IMR-90 (cell line): ENCODE results near the gene APEX1. TPM values are rescaled to one million over a fixed set of nuclear protein-coding genes. Genes with fewer than 3 reads are reported as not detected.

ENCODE experiments used
- ATAC-seq: fragments of 200-7000 bp; cut with Tn5 transposase; 2 replicates; pipeline ENCODE4 v1.9.1; 2020; ENCODE audit warnings: low read depth, mild to moderate bottlenecking, moderate library complexity
- BruUV-seq: library from RNA; stranded (reverse); fragments of 400-500 nt; replicated peaks from 2 replicates; lab custom pipeline; 2021; lab: Mats Ljungman, UMichigan
- CTCF ChIA-PET: fragments of 300-600 bp; formaldehyde crosslinking; extraction: SDS; loops from one replicate; lab custom pipeline; 2021; ENCODE audit warnings: antibody characterized with exemption; lab: Yijun Ruan, JAX
- POLR2A ChIA-PET: fragments of 300-600 bp; sonication (Branson Sonifier 250); formaldehyde crosslinking; loops from one replicate; lab custom pipeline; 2022; ENCODE audit warnings: antibody characterized with exemption; ENCODE audit not compliant: unreplicated experiment; lab: Charles Lee
- DNase-seq: peaks from one replicate; pipeline ENCODE4 v3.0.0; 2013
- H2AFZ ChIP-seq: replicated peaks from 2 replicates; pipeline ENCODE3; 2013; ENCODE audit warnings: low read length, mild to moderate bottlenecking; ENCODE audit not compliant: poor library complexity
- H2AK5ac ChIP-seq: 2 replicates; pipeline ENCODE4 v1.6.1; 2013; ENCODE audit warnings: low read depth, low read length, inconsistent platforms
- H2AK9ac ChIP-seq: replicated peaks from 2 replicates; pipeline ENCODE3; 2013; ENCODE audit warnings: mild to moderate bottlenecking, low read depth, low read length, moderate library complexity; ENCODE audit not compliant: poor library complexity
- H2BK120ac ChIP-seq: 2 replicates; pipeline ENCODE4 v1.6.1; 2013; ENCODE audit warnings: low read depth, low read length, inconsistent platforms
- H2BK15ac ChIP-seq: 3 replicates; pipeline ENCODE4 v1.6.1; 2013; ENCODE audit warnings: low read depth, low read length, inconsistent platforms
- H2BK20ac ChIP-seq: 2 replicates; pipeline ENCODE4 v1.6.1; 2013; ENCODE audit warnings: low read depth, mild to moderate bottlenecking, inconsistent platforms, low read length, moderate library complexity
- H2BK5ac ChIP-seq: 2 replicates; pipeline ENCODE4 v1.6.1; 2013; ENCODE audit warnings: mild to moderate bottlenecking, low read depth, low read length, inconsistent platforms; ENCODE audit not compliant: poor library complexity, severe bottlenecking
- H3K14ac ChIP-seq: replicated peaks from 2 replicates; pipeline ENCODE4 v1.6.1; 2013; ENCODE audit warnings: low read depth, low read length, inconsistent platforms
- H3K18ac ChIP-seq: 2 replicates; pipeline ENCODE4 v1.6.1; 2013; ENCODE audit warnings: low read depth, low read length, control low read depth
- H3K23ac ChIP-seq: 2 replicates; pipeline ENCODE4 v1.6.1; 2013; ENCODE audit warnings: low read depth, low read length, inconsistent platforms
- H3K27ac ChIP-seq: 2 replicates; pipeline ENCODE4 v1.5.1; 2013; ENCODE audit warnings: mild to moderate bottlenecking, control low read depth, low read length; ENCODE audit not compliant: insufficient read depth
- H3K27me3 ChIP-seq: 2 replicates; pipeline ENCODE4 v1.6.1; 2013; ENCODE audit warnings: low read length; ENCODE audit not compliant: control insufficient read depth, insufficient read depth
- H3K36me3 ChIP-seq: 2 replicates; pipeline ENCODE4 v1.6.1; 2013; ENCODE audit warnings: low read length, mixed read lengths; ENCODE audit not compliant: control insufficient read depth, insufficient read depth
- H3K4ac ChIP-seq: 2 replicates; pipeline ENCODE4 v1.6.1; 2013; ENCODE audit warnings: low read depth, low read length, inconsistent platforms
- H3K4me1 ChIP-seq: 2 replicates; pipeline ENCODE4 v1.6.1; 2013; ENCODE audit warnings: low read length, mixed read lengths; ENCODE audit not compliant: control insufficient read depth, insufficient read depth
- H3K4me2 ChIP-seq: 2 replicates; pipeline ENCODE4 v1.6.1; 2013; ENCODE audit warnings: low read depth, mild to moderate bottlenecking, control low read depth, low read length, moderate library complexity
- H3K4me3 ChIP-seq: 2 replicates; pipeline ENCODE4 v1.5.1; 2013; ENCODE audit warnings: low read depth, mild to moderate bottlenecking, control low read depth, low read length, moderate library complexity; ENCODE audit not compliant: insufficient read depth
- H3K56ac ChIP-seq: 2 replicates; pipeline ENCODE4 v1.6.1; 2013; ENCODE audit warnings: low read length, inconsistent platforms; ENCODE audit not compliant: insufficient read depth; ENCODE audit errors: extremely low read depth
- H3K79me1 ChIP-seq, 2 experiments: 2 replicates each; pipeline ENCODE4 v1.6.1; 2013; ENCODE audit warnings: low read length in 2 of 2, inconsistent platforms in 1 of 2, low read depth in 1 of 2
- H3K9ac ChIP-seq: 2 replicates; pipeline ENCODE4 v1.6.1; 2013; ENCODE audit warnings: low read depth, low read length, control low read depth
- H3K9me1 ChIP-seq: 2 replicates; pipeline ENCODE4 v1.6.1; 2013; ENCODE audit warnings: low read length, inconsistent platforms; ENCODE audit not compliant: insufficient read depth
- H3K9me3 ChIP-seq: 2 replicates; pipeline ENCODE4 v1.6.1; 2013; ENCODE audit warnings: low read length; ENCODE audit not compliant: control insufficient read depth, insufficient read depth
- H4K20me1 ChIP-seq: 2 replicates; pipeline ENCODE4 v1.6.1; 2013; ENCODE audit warnings: low read length, inconsistent platforms; ENCODE audit not compliant: insufficient read depth
- H4K5ac ChIP-seq: 2 replicates; pipeline ENCODE4 v1.6.1; 2013; ENCODE audit warnings: mild to moderate bottlenecking, low read depth, low read length, control low read depth
- H4K8ac ChIP-seq, 2 experiments: 2 replicates each; pipeline ENCODE4 v1.6.1; 2013; ENCODE audit warnings: low read depth in 2 of 2, low read length in 2 of 2, control low read depth in 1 of 2, inconsistent platforms in 1 of 2
- H4K91ac ChIP-seq: 2 replicates; pipeline ENCODE4 v1.6.1; 2013; ENCODE audit warnings: low read depth, low read length, inconsistent platforms; ENCODE audit not compliant: insufficient read depth
- BHLHE40 ChIP-seq: fragments of 150-350 bp; IDR thresholded peaks from 2 replicates; pipeline ENCODE4 v1.6.1; 2016; ENCODE audit warnings: mild to moderate bottlenecking, low read depth, low read length
- CEBPB ChIP-seq: IDR thresholded peaks from 2 replicates; pipeline ENCODE4 v1.6.1; 2012; ENCODE audit warnings: low read depth, low read length, improper control_type of control experiment
- CHD1 ChIP-seq: IDR thresholded peaks from 2 replicates; pipeline ENCODE4 v1.6.1; 2012; ENCODE audit warnings: low read depth, low read length, improper control_type of control experiment
- CTCF ChIP-seq: conservative IDR thresholded peaks from 2 replicates; pipeline ENCODE4 v1.5.1; 2012; ENCODE audit warnings: mild to moderate bottlenecking, low read depth, low read length, improper control_type of control experiment
- ELK1 ChIP-seq: fragments of 150-350 bp; IDR thresholded peaks from 2 replicates; pipeline ENCODE4 v1.6.1; 2016; ENCODE audit warnings: low read depth, mild to moderate bottlenecking, low read length, moderate library complexity, borderline replicate concordance
- FOS ChIP-seq: fragments of 150-350 bp; IDR thresholded peaks from 2 replicates; pipeline ENCODE4 v1.6.1; 2016; ENCODE audit warnings: low read depth, low read length
- MAFK ChIP-seq: IDR thresholded peaks from 2 replicates; pipeline ENCODE4 v1.6.1; 2012; ENCODE audit warnings: low read depth, low read length, improper control_type of control experiment
- MAZ ChIP-seq: IDR thresholded peaks from 2 replicates; pipeline ENCODE4 v1.6.1; 2012; ENCODE audit warnings: low read depth, mild to moderate bottlenecking, low read length, improper control_type of control experiment, moderate library complexity, borderline replicate concordance
- NFE2L2 ChIP-seq: fragments of 150-350 bp; IDR thresholded peaks from 2 replicates; pipeline ENCODE4 v1.6.1; 2016; ENCODE audit warnings: low read depth, mild to moderate bottlenecking, low read length
- POLR2A ChIP-seq: IDR thresholded peaks from 2 replicates; pipeline ENCODE4 v1.6.1; 2012; ENCODE audit warnings: mild to moderate bottlenecking, low read depth, low read length
- RAD21 ChIP-seq: IDR thresholded peaks from 2 replicates; pipeline ENCODE4 v1.6.1; 2012; ENCODE audit warnings: low read length, improper control_type of control experiment
- RCOR1 ChIP-seq: IDR thresholded peaks from 2 replicates; pipeline ENCODE4 v1.6.1; 2012; ENCODE audit warnings: mild to moderate bottlenecking, low read length, improper control_type of control experiment; ENCODE audit not compliant: insufficient replicate concordance
- SMC3 ChIP-seq: fragments of 150-350 bp; IDR thresholded peaks from 2 replicates; pipeline ENCODE4 v1.6.1; 2016; ENCODE audit warnings: low read depth, mild to moderate bottlenecking, antibody characterized with exemption, low read length, moderate library complexity
- USF2 ChIP-seq: fragments of 150-350 bp; IDR thresholded peaks from 2 replicates; pipeline ENCODE4 v1.6.1; 2017; ENCODE audit warnings: mild to moderate bottlenecking, antibody characterized with exemption, low read length, low read depth
- WGBS, 2 experiments: methylation state at CpG; one replicate each; pipeline versions ENCODE4 v1.1.5 to v1.1.7; 2013; ENCODE audit warnings: missing lambda C conversion rate in 2 of 2; ENCODE audit not compliant: insufficient read length in 1 of 2; ENCODE audit errors: extremely low coverage in 2 of 2; 5-methylcytosine and 5-hydroxymethylcytosine counted together
- dilution Hi-C: fragments of 300-500 bp; cut with HindIII; formaldehyde crosslinking; loops from one replicate; pipeline ENCODE4 v1.14.3; 2018; ENCODE audit warnings: low sequenced_read_pairs; ENCODE audit not compliant: unreplicated experiment
- in situ Hi-C: fragments of 300-500 bp; cut with MboI; formaldehyde crosslinking; loops from 3 replicates; pipeline ENCODE4 v1.14.3; 2019; ENCODE audit warnings: low sequenced_read_pairs, inconsistent platforms, mixed read lengths
- intact Hi-C: fragments of 100-400 bp; cut with micrococcal nuclease; formaldehyde crosslinking; loops from 2 replicates; pipeline ENCODE4 v1.10.0; 2022
- polyA plus RNA-seq, 3 experiments: library from polyadenylated mRNA; depleted of rRNA; stranded (reverse); fragments of >200 nt; gene quantifications; 2 replicates each; pipeline ENCODE4 v1.2.3, GENCODE V29; 2012; ENCODE audit warnings: low replicate concordance in 1 of 3
- total RNA-seq: library from RNA; depleted of rRNA; stranded (reverse); fragments of >200 nt; gene quantifications from 2 replicates; pipeline ENCODE4 v1.2.3, GENCODE V29; 2012

The APEX1 gene
- total and polyA plus RNA-seq, 2 of the 4 experiments (the other 2 are of a cell fraction) = 125 to 241 TPM

- Histone ChIP-seq H3K9ac (no peak within 1 kb of the TSS), H2BK5ac (no peak within 1 kb of the TSS), H3K4me3 (no peak within 1 kb of the TSS; the same call in 1 of the 2 replicates), H4K91ac (no peak within 1 kb of the TSS), H4K8ac (peak within 1 kb of the TSS in 1 of 2 experiments; percentile 27; a peak in 1 of 4 replicates), H3K36me3 (no peaks in the 10 kb centered on the region), H3K9me1 (no peaks in the 10 kb centered on the region), H3K23ac (no peak within 1 kb of the TSS), H3K56ac (no peak within 1 kb of the TSS), H3K14ac (no peak within 1 kb of the TSS; the same call in 1 of the 2 replicates), H3K27ac (no peak within 1 kb of the TSS), H3K27me3 (peaks cover 8% of the 10 kb centered on the region; the same call in 1 of the 2 replicates), H2AK9ac (peak within 1 kb of the TSS; percentile 48), H3K4me1 (peaks cover 2% of the 10 kb centered on the region; the same call in 1 of the 2 replicates), H2BK120ac (no peak within 1 kb of the TSS), H3K79me1 (no peaks in the 10 kb centered on the region), H3K4ac (no peak within 1 kb of the TSS), H2AFZ (peak within 1 kb of the TSS; percentile 85), H4K5ac (no peak within 1 kb of the TSS), H2BK20ac (no peak within 1 kb of the TSS), H3K4me2 (peak within 1 kb of the TSS; percentile 23; the same call in 1 of the 2 replicates), H4K20me1 (no peaks in the 10 kb centered on the region), H2AK5ac (no peak within 1 kb of the TSS; the same call in 1 of the 2 replicates), H3K9me3 (no peaks in the 10 kb centered on the region), H3K18ac (no peak within 1 kb of the TSS), H2BK15ac (no peak within 1 kb of the TSS)
- DNase-seq (no peak), ATAC-seq (no peak; the same call in 1 of the 2 replicates)
- 67% methylated on average over 5 of the region's 17 CpGs; no CpG with 5 or more reads in 1 of the 2 experiments for WGBS, 2 experiments
- intact Hi-C loops (no loop called here), in situ Hi-C loops (no loop called here), dilution Hi-C loops (no loop called here)
- POLR2A ChIA-PET = interaction anchor here (1.1 kb wide), 1 partner anchor 23 kb away, joined by 7 read pairs; no protein-coding TSS in a partner anchor
- BruUV-seq = no TSS peak
- CTCF ChIA-PET = no interaction called here
- TF ChIP-seq NFE2L2 = no peak
- no peak for TF ChIP-seq SMC3
- no peak for TF ChIP-seq CHD1
- TF ChIP-seq POLR2A = no peak
- no peak for TF ChIP-seq CTCF
- no peak for TF ChIP-seq ELK1
- TF ChIP-seq CEBPB = no peak
- TF ChIP-seq FOS = no peak
- no peak for TF ChIP-seq RAD21
- no peak for TF ChIP-seq RCOR1
- no peak for TF ChIP-seq MAFK
- TF ChIP-seq BHLHE40 = no peak
- no peak for TF ChIP-seq USF2
- TF ChIP-seq MAZ = no peak
These were observed 19.3 kb upstream of the APEX1 start, which contains the start of gene KLHL33 for GRCh38 chr14:20435582-20436362. Gene KLHL33, minus strand, starts transcription at chr14:20436166. Its CDS starts 355 bp downstream, at chr14:20435811.
